H9 (cell line): Measurements from ENCODE around the gene SURF2. TPM values are rescaled to one million over a fixed set of nuclear protein-coding genes. Genes with fewer than 3 reads are reported as not detected.

Experiments
- DNase-seq: peaks from one replicate; pipeline ENCODE4 v3.0.0-alpha.2; 2017
- H2AFZ ChIP-seq: one replicate; pipeline ENCODE4 v1.6.1; 2013; ENCODE audit warnings: mild to moderate bottlenecking, low read length, control low read depth, moderate library complexity
- H2AK5ac ChIP-seq: 2 replicates; pipeline ENCODE4 v1.6.1; 2013; ENCODE audit warnings: low read length, control low read depth, mixed read lengths; ENCODE audit not compliant: insufficient read length
- H2BK120ac ChIP-seq: one replicate; pipeline ENCODE4 v1.6.1; 2013; ENCODE audit warnings: low read depth, mild to moderate bottlenecking, low read length, control low read depth, inconsistent platforms; ENCODE audit not compliant: poor library complexity, severe bottlenecking
- H2BK12ac ChIP-seq: 2 replicates; pipeline ENCODE4 v1.6.1; 2013; ENCODE audit warnings: low read length, control low read depth, mixed read lengths, low read depth; ENCODE audit not compliant: insufficient read length
- H2BK15ac ChIP-seq: 2 replicates; pipeline ENCODE4 v1.6.1; 2013; ENCODE audit warnings: low read depth, low read length, control low read depth
- H2BK20ac ChIP-seq: one replicate; pipeline ENCODE4 v1.6.1; 2013; ENCODE audit warnings: low read depth, mild to moderate bottlenecking, low read length, control low read depth, inconsistent platforms; ENCODE audit not compliant: poor library complexity, severe bottlenecking
- H2BK5ac ChIP-seq: 2 replicates; pipeline ENCODE4 v1.6.1; 2013; ENCODE audit warnings: low read length, control low read depth, mixed read lengths; ENCODE audit not compliant: insufficient read length
- H3K14ac ChIP-seq: 2 replicates; pipeline ENCODE4 v1.6.1; 2013; ENCODE audit warnings: low read length, control low read depth; ENCODE audit not compliant: insufficient read depth
- H3K18ac ChIP-seq: 2 replicates; pipeline ENCODE4 v1.6.1; 2013; ENCODE audit warnings: low read depth, mild to moderate bottlenecking, mixed read lengths, low read length, control low read depth; ENCODE audit not compliant: insufficient read length
- H3K23ac ChIP-seq: 2 replicates; pipeline ENCODE4 v1.6.1; 2013; ENCODE audit warnings: low read length, control low read depth, mixed read lengths, low read depth; ENCODE audit not compliant: insufficient read length
- H3K23me2 ChIP-seq: 2 replicates; pipeline ENCODE4 v1.6.1; 2013; ENCODE audit warnings: low read depth, mild to moderate bottlenecking, mixed read lengths, low read length, control low read depth; ENCODE audit not compliant: insufficient read length, poor library complexity, severe bottlenecking
- H3K27ac ChIP-seq: 2 replicates; pipeline ENCODE4 v1.5.1; 2013; ENCODE audit warnings: low read length, control low read depth, mixed read lengths, low read depth; ENCODE audit not compliant: insufficient read length
- H3K27me3 ChIP-seq: 2 replicates; pipeline ENCODE4 v1.6.1; 2013; ENCODE audit warnings: low read length, control low read depth, inconsistent platforms; ENCODE audit not compliant: insufficient read depth
- H3K4ac ChIP-seq: 2 replicates; pipeline ENCODE4 v1.6.1; 2013; ENCODE audit warnings: low read depth, mild to moderate bottlenecking, control low read depth, inconsistent platforms, low read length, moderate library complexity
- H3K4me1 ChIP-seq: 2 replicates; pipeline ENCODE4 v1.6.1; 2013; ENCODE audit warnings: low read length, control low read depth, inconsistent platforms; ENCODE audit not compliant: insufficient read depth
- H3K4me2 ChIP-seq: 2 replicates; pipeline ENCODE4 v1.6.1; 2013; ENCODE audit warnings: low read length, control low read depth, mixed read lengths; ENCODE audit not compliant: insufficient read length, insufficient read depth
- H3K56ac ChIP-seq: 2 replicates; pipeline ENCODE4 v1.6.1; 2013; ENCODE audit warnings: low read depth, mild to moderate bottlenecking, mixed read lengths, low read length, control low read depth; ENCODE audit not compliant: insufficient read length
- H3K79me1 ChIP-seq: 2 replicates; pipeline ENCODE4 v1.6.1; 2013; ENCODE audit warnings: low read depth, mild to moderate bottlenecking, moderate library complexity, low read length, control low read depth, inconsistent platforms; ENCODE audit not compliant: insufficient read depth, poor library complexity, severe bottlenecking
- H3K79me2 ChIP-seq: 2 replicates; pipeline ENCODE4 v1.6.1; 2013; ENCODE audit warnings: low read length, control low read depth, inconsistent platforms; ENCODE audit not compliant: insufficient read depth
- H3K9ac ChIP-seq: 2 replicates; pipeline ENCODE4 v1.6.1; 2013; ENCODE audit warnings: low read length, control low read depth, mixed read lengths; ENCODE audit not compliant: insufficient read length; ENCODE audit errors: extremely low read depth
- H3K9me3 ChIP-seq: one replicate; pipeline ENCODE4 v1.6.1; 2013; ENCODE audit warnings: low read depth, low read length, inconsistent platforms; ENCODE audit not compliant: control insufficient read depth
- H3T11ph ChIP-seq: one replicate; pipeline ENCODE4 v1.6.1; 2013; ENCODE audit warnings: mild to moderate bottlenecking, low read length, control low read depth, inconsistent platforms
- H4K20me1 ChIP-seq: one replicate; pipeline ENCODE4 v1.6.1; 2013; ENCODE audit not compliant: control insufficient read depth, insufficient read length, insufficient read depth
- H4K5ac ChIP-seq: 2 replicates; pipeline ENCODE4 v1.6.1; 2013; ENCODE audit warnings: low read depth, mild to moderate bottlenecking, mixed read lengths, low read length, control low read depth; ENCODE audit not compliant: insufficient read length
- H4K8ac ChIP-seq: replicated peaks from 2 replicates; pipeline ENCODE4 v1.6.1; 2013; ENCODE audit warnings: low read length, control low read depth, mixed read lengths, low read depth; ENCODE audit not compliant: insufficient read length
- H4K91ac ChIP-seq: 2 replicates; pipeline ENCODE4 v1.6.1; 2013; ENCODE audit warnings: low read depth, mild to moderate bottlenecking, moderate library complexity, mixed read lengths, low read length, control low read depth; ENCODE audit not compliant: insufficient read length
- H3K27ac Mint-ChIP-seq, 3 experiments: 2 replicates in 2 of 3; 3 replicates in 1 of 3; pipeline ENCODE4 v1.8.0; 2020 to 2021; ENCODE audit warnings: mixed read lengths in 3 of 3, mild to moderate bottlenecking in 1 of 3, moderate library complexity in 1 of 3
- H3K27me3 Mint-ChIP-seq: 2 replicates; pipeline ENCODE4 v1.8.0; 2021; ENCODE audit warnings: low read depth, mild to moderate bottlenecking, moderate library complexity, mixed read lengths
- H3K36me3 Mint-ChIP-seq, 3 experiments: 2 replicates in 2 of 3; 3 replicates in 1 of 3; pipeline ENCODE4 v1.8.0; 2020 to 2021; ENCODE audit warnings: low read depth in 3 of 3, mixed read lengths in 3 of 3; ENCODE audit not compliant: insufficient read depth in 1 of 3
- H3K4me1 Mint-ChIP-seq, 2 experiments: 2 replicates each; pipeline ENCODE4 v1.8.0; 2020; ENCODE audit warnings: mixed read lengths in 2 of 2
- H3K4me3 Mint-ChIP-seq, 2 experiments: 2 replicates in 1 of 2; 3 replicates in 1 of 2; pipeline ENCODE4 v1.8.0; 2020 to 2021; ENCODE audit warnings: mild to moderate bottlenecking in 2 of 2, mixed read lengths in 2 of 2, moderate library complexity in 1 of 2
- H3K9me3 Mint-ChIP-seq, 2 experiments: 2 replicates in 1 of 2; 3 replicates in 1 of 2; pipeline ENCODE4 v1.8.0; 2020; ENCODE audit warnings: mild to moderate bottlenecking in 2 of 2, mixed read lengths in 2 of 2, moderate library complexity in 1 of 2
- CTCF ChIP-seq: fragments of 200-600 bp; sonication (generic); conservative IDR thresholded peaks from 3 replicates; pipeline ENCODE4 v1.8.0; 2021; ENCODE audit warnings: antibody characterized with exemption, mild to moderate bottlenecking
- WGBS: extraction: QIAGEN DNeasy Blood & Tissue Kit; methylation state at CpG from one replicate; pipeline ENCODE4 v1.1.7; 2013; ENCODE audit warnings: missing lambda C conversion rate, low lambda C conversion rate, mixed read lengths; ENCODE audit not compliant: insufficient read length; ENCODE audit errors: extremely low coverage; 5-methylcytosine and 5-hydroxymethylcytosine counted together
- total RNA-seq: library from RNA; stranded (reverse); gene quantifications from 2 replicates; pipeline ENCODE4 v1.2.1, GENCODE V29; 2021

Gene SURF2
- total RNA-seq, 1 experiment from 2014 or later = 44.4 TPM

GRCh38 chr9:133397370-133397769 lies 41.0 kb downstream of the SURF2 start:
- H3K4me1 Mint-ChIP-seq = peaks cover 0 to 3% of the 10 kb centered on the region in 2 experiments; a peak in 1 of 4 replicates
- no peaks in the 10 kb centered on the region for H3K23me2 ChIP-seq
- H3K9me3 ChIP-seq = no peaks in the 10 kb centered on the region
- H2BK120ac ChIP-seq = no peak overlapping the region
- H4K5ac ChIP-seq = no peak overlapping the region
- H3K14ac ChIP-seq = no peak overlapping the region
- H3K18ac ChIP-seq = no peak overlapping the region
- no CpG with 5 or more reads among the region's 6 CpGs for WGBS
- no peak overlapping the region for H3T11ph ChIP-seq
- H3K79me2 ChIP-seq = no peaks in the 10 kb centered on the region
- no peak overlapping the region for H3K4me2 ChIP-seq
- no peak overlapping the region for H2BK15ac ChIP-seq
- no peak overlapping the region for H4K91ac ChIP-seq
- no peak overlapping the region for H4K8ac ChIP-seq
- H3K4me3 Mint-ChIP-seq = no peak overlapping the region
- no peak overlapping the region for H2AK5ac ChIP-seq
- peaks cover 24% of the 10 kb centered on the region for H3K27me3 Mint-ChIP-seq
- H3K9me3 Mint-ChIP-seq = peaks cover 0 to 2% of the 10 kb centered on the region in 2 experiments; a peak in 1 of 5 replicates
- TF ChIP-seq CTCF = no peak
- no peak overlapping the region for H3K27ac ChIP-seq
- H3K56ac ChIP-seq = no peak overlapping the region
- no peak overlapping the region for H3K9ac ChIP-seq
- no peaks in the 10 kb centered on the region for H3K79me1 ChIP-seq
- H3K27me3 ChIP-seq = no peaks in the 10 kb centered on the region
- no peak overlapping the region for H3K4ac ChIP-seq
- DNase-seq = no peak
- H2AFZ ChIP-seq = no peak overlapping the region
- no peak overlapping the region for H2BK20ac ChIP-seq
- H3K23ac ChIP-seq = no peak overlapping the region
- H2BK12ac ChIP-seq = no peak overlapping the region
- H3K4me1 ChIP-seq = no peaks in the 10 kb centered on the region
- no peaks in the 10 kb centered on the region; a peak in 1 of 7 replicates for H3K36me3 Mint-ChIP-seq
- H3K27ac Mint-ChIP-seq = no peak overlapping the region; a peak in 1 of 7 replicates
- H4K20me1 ChIP-seq = no peaks in the 10 kb centered on the region
- H2BK5ac ChIP-seq = no peak overlapping the region
